Measurements from ENCODE around the gene PBLD.

Gene PBLD

DNA sequence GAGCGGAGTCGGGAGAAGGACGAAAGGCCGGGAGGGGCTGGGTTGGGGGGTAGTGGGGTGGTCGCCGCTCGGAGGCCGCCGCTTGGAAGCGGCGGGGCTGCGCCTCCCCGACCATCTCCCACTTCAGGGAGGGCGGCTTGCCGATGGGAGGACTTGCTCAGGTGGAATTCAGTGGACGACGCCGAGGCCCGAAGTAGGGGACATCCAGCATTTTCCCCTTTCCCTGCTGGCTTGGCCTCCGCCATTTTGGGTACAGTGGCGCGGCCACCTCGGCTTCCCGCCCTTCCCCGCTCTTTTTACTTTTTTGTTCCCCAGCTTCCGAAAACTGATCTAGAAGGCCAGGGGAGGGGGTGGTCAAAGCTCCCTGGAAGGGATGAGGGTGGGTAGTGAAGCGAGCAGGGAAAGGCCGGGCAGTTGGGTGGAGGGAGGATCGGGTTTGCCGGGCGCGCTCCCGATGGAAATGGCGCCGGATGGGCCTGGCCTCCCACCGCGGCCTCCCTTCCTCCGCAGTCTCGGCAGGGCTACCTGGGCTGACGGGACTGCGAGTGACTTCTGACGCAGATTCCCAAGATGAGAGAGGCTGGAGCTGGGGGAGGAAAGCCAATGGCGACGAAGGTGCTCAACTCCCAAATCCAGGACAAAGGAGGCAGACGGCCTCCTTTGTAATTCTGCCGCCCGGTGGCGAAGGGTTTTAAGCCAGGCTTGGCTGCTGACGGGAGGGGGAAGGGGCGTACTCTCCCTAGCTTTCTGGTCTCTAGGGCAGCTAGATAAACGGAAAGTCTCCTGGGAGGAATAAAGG lies at the start of gene PBLD:
PBLD (minus strand) TSS at position 670 of the 799 bp plus-strand sequence. CDS start 26,084 bp downstream, outside the sequence.
- peak; percentile 34 for DNase-seq (ENCODE audit: low read depth)

DNA sequence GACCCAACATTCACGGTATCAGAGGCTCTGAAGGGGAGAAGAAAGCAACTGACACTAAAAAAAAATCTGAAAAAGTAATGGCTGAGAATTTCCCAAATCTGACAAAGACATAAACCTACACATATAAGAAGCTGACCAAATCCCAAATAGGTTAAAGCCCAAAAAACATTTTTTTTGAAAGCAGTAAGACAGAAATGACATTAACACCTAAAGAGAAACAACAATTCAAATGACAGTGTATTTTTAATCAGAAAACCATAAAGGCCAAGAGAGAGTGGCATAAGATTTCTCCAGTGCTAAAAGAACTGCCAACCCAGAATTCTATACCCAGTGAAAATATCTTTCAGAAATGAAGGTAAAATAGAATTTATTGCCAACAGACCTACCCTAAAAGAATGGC lies 38.9 kb upstream of the PBLD start:
- DNase-seq (ENCODE audit: low read depth): no peak

DNA sequence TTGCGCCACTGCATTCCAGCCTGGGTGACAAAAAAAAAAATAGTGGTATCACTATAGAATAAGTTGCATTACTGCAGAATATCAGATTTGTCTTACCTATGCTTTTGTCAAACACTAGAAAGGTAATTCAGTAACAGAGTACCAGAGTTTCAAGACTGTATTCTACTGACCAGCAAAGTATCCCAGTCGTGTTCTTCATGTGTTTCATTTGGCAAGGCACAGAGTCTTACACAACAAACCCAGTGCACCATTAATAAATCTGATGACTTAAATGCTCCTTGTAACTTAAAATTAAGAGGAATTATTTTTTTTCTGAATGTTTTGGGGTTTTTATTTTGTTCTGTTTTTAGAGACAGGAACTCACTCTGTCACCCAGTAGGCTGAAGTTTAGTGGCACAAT lies 34.4 kb upstream of the PBLD start:
- no peak for DNase-seq (ENCODE audit: low read depth)

DNA sequence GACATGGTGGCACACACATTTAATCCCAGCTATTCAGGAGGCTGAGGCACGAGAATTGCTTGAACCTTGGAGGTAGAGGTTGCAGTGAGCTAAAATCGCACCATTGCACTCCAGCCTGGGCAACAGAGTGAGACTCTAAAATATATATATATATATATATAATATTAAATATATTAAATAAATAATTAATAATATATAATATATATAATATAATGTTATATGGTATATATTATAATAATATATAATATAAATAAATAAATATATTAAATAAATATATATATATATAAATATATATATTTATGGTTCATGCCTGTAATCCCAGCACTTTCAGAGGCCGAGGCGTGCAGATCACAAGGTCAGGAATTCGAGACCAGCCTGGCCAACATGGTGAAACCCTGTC lies 33.9 kb upstream of the PBLD start:
- no peak for DNase-seq (ENCODE audit: low read depth)

DNA sequence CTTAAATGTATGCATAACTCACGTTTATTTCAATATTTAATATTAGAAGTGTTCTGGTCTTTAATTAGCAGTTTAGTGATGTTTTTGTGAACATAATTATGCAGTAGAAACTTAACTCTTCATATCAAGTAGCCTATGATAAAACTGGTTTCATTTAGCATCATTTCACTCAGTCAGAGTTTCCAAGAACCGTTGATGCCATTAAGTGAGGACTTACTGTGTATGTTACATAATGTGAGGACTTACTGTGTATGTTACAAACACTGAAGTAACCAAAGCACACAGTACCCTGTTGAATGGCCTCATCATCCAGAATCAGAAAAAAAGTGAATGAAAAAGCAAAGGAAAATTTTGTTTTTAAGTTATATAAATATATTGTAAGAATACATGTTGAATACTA lies 32.9 kb upstream of the PBLD start:
- DNase-seq (ENCODE audit: low read depth): no peak

DNA sequence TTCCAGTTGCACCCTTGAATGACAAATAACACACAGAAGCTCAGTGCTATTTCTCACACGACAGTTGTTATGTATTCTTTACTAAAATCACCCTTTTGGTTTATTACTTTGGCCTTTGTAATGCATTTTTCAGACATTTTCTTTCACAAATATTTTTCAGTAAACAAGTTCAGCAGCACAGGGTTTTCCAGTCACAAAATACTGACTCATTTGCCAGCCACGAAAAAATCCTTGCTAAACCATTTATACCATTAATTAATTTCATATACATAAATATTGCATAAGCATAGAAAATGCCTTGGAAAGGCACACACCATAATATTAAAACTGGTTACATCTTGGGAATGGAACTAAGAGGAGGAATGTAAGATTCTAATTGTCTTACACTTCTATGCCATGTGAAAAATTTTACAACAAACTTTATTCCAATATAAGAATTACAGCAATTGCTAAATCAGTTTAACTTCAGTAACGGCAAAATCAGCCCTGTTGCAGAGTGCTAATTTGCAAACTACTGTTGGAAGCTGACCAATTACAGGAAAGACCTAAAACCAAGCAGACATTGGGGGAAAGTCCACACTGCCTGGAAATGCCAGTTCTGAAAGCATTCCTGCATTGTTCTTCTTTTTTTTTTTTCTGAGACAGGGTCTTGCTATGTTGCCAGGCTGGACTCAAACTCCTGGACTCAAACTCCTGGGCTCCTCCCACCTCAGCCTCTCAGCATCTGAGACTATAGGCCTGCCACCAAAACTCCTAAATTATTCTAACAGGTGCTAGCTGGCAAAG lies 31.6 kb upstream of the PBLD start:
- DNase-seq (ENCODE audit: low read depth): no peak

DNA sequence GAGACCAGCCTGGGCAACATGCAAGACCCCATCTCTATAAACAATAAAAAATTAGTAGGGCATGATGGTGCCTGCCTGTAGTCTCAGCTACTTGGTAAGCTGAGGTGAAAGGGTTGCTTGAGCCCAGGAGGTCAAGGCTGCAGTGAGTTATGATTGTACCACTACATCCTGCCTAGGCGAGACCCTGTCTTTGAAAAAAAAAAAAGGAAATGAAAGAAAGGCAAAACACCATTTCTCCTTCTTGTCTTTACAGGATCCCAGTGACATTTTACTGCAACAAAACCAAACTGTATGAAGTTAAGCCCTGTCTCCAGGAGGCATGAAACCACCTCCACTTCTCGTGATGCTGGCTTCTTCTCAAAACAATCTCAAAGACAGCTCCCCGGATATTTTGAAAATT lies 29.9 kb upstream of the PBLD start:
- DNase-seq (ENCODE audit: low read depth): no peak

DNA sequence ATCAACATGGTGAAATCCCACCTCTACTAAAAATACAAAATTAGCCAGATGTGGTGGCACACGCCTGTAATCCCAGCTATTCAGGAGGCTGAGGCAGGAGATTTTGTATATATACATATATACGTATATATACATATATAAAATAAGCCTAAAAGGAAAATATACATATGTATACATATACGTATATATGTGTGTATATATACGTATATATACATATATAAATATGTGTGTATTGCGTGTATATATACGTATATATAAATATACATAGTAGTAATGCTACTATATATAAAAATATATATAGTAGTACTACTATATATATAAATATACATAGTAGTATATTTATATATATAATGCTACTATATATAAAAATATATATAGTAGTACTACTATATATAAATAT lies 26.5 kb upstream of the PBLD start:
- no peak for DNase-seq (ENCODE audit: low read depth)

DNA sequence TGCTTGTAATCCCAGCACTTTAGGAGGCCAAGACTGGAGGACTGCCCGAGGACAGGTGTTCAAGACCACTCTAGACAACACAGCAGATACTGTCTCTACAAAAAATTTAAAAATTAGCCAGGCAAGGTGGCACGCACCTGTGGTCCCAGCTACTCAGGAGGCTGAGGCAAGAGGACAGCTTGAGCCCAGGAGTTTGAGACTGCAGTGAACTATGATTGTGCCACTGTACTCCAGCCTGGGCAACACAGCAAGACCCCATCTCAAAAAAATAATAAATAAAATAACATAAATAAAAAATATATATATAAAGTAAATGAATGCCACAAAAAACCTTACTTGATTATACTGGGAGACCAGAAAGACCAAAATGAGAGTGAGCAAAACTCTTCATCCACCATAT lies 20.8 kb upstream of the PBLD start:
- DNase-seq (ENCODE audit: low read depth): no peak

DNA sequence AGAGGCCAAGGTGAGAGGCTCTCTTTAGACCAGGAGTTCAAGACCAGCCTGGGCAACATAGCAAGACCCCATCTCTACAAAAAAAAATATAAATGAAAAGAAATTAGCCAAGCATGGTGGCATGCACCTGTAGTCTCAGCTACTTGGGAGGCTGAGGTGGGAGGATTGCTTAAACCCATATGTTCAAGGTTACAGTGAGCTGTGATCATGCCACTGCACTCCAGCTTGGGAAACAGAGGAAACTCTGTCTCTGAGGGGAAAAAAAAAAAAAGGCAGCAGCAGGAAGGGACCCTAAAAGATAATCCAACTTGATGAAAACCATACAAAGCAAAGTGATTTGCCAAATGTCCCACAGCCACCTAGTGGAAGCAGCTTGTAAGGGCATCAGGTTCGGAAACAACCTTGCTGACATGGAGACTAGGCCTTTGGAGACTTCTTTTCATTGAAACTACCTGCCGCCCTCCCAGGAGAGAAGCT lies 15.6 kb upstream of the PBLD start:
- DNase-seq (ENCODE audit: low read depth): peak; percentile 17

DNA sequence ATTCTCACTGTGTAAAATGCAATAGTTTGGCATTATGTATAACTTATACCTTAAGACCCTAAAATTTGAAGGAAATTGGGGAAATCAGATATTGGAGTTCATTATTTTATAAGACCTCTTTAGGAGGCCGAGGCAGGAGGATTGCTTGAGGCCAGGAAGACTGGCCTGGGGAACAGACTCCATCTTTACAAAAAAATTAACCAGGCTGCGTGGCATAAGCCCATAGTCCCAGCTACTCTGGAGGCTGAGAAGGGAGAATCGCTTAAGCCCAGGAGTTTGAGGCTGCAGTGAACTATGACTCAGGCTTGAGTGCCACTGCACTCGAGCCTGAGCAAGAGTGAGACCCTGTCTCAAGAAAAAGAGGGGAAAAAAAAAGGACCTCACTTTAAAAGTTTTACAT lies 14.0 kb upstream of the PBLD start:
- no peak for DNase-seq (ENCODE audit: low read depth)

DNA sequence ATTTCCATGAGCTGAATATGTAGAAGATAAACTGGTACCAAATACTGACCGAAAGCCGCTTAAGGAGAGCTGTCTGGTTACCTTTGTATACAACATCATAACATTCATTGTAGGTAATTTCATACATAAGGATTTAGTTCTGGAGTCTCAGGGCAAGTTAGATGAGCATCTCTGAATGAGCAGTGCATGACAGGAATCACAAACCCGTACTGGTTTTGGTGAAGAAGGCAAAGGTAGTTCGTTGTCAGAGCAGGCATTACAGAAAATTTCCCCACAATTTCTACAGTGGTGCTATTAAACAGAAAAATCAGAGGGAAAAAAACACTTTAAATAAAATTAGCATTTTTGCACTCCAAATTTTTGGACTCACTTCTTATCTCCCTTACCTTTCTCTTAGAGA lies 12.9 kb upstream of the PBLD start:
- DNase-seq (ENCODE audit: low read depth): no peak

DNA sequence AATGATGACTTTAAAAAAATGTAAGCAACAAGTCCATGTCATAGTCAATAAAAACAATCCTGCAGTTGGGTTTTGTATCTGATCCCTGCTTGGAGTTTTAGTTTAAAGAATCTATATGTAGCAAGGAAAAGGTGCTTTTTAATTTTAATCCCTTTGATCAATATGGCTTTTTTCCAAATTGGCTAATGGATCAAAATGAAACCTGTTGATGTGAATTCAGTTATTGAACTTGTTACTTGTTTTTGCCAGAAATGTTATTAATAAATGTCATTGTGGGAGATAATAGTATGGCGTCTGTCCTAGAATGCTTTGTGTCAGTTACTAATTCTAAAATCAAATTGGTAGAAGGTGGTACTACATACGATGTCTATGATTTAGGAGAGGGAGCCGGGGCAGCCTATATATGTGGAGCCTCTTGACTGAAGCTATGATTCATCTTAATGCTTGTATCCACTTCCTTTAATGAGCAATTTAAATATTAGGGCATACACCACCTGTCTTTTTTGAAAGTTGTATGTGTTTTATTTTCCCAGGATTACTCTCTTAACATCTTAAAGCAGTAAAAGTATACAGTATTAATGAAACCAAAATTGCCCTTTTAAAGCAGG lies 10.3 kb upstream of the PBLD start:
- no peak for DNase-seq (ENCODE audit: low read depth)

DNA sequence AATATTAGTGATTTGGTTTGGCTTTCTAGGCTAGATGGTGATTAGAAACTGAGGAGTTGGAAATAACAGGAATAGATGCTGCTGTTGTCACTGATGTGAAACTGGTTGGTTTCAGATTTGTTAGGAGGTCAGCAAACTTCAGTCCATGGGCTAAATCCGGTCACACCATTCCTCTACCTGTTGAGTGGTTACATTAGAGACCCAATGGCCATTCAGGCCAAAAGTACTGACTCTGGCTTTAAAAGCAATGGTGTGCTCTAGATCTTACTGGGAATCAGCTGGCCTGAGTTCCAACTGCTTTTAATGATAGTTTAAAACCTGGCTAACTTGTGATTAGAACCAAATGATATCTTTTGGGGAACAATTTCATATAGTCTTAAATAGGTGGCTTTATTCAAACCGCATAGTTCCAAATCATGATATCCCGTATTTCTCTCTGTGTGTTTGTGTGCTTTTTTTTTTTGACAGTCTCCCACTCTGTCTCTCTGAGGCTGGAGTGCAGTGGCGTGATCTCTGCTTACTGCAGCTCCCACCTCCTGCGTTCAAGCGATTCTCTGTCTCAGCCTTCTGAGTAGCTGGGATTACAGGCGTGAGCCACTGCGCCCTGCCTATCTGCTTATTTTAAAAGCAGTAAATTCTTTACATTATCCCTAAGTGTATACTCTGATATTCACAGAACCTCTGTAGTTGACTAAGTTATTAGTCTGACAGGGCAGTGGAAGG lies 7.8 kb upstream of the PBLD start:
- no peak for DNase-seq (ENCODE audit: low read depth)

DNA sequence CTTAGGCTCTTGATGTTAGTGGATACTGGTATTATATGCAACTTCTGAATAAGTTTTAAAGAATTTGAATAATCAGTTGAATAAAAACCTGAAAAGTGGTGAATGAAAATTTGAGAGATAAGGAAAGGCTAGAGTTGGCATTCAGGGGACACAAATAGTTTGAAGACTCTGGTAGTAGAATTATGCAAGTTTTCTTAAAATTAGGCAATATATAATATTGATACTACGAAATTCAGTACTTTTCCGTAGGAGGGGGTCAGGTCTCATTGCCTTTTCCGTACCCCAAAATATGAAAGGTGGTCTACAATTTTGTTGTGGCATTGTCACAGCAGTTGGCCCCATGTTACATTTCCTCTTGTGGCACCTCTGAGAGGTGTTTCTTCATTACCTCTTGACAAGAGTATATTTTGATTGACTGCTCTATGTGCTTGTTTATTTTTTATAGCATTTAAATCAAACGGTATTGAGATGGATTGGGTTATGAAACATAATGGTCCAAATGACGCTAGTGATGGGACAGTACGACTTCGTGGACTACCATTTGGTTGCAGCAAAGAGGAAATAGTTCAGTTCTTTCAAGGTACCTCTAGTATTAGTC lies 4.1 kb upstream of the PBLD start:
- DNase-seq (ENCODE audit: low read depth): no peak

DNA sequence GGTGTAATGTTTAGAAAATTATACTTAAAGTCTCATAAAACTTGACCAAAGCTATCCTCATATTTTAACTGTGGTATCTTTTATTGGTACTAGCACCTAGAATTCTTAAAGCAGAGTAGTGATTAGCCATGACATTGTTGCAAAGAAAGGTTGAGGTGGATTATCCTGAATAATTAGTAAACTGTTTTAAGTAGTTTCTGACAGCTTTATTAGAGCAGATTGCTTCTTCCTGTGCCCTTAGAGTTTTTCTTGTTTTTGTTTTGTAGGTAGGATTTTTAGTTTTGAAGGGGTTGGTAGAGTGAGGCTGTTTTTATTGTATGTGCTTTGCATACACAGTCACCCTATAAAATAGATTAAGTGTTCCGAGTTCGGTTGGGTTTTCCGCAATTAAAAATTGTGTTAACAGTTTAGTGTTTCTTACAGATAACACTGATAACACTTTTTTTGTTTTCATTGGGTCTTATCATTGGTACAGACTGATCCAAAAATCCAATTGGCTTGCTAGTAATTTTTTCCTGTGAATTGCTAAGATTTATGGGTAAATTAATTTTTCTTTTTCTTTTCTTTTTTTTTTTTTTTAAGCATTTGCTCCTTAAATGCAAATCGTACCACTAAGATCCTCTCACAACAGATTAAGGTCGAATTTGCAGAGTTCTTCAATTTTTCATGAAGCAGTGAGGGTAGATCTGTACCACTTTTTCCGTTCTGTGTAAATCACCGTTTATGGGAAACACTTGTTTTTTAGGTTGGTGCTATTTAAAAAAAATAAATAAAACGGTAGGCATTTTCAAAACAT lies 2.1 kb upstream of the PBLD start:
- no peak for DNase-seq (ENCODE audit: low read depth)

DNA sequence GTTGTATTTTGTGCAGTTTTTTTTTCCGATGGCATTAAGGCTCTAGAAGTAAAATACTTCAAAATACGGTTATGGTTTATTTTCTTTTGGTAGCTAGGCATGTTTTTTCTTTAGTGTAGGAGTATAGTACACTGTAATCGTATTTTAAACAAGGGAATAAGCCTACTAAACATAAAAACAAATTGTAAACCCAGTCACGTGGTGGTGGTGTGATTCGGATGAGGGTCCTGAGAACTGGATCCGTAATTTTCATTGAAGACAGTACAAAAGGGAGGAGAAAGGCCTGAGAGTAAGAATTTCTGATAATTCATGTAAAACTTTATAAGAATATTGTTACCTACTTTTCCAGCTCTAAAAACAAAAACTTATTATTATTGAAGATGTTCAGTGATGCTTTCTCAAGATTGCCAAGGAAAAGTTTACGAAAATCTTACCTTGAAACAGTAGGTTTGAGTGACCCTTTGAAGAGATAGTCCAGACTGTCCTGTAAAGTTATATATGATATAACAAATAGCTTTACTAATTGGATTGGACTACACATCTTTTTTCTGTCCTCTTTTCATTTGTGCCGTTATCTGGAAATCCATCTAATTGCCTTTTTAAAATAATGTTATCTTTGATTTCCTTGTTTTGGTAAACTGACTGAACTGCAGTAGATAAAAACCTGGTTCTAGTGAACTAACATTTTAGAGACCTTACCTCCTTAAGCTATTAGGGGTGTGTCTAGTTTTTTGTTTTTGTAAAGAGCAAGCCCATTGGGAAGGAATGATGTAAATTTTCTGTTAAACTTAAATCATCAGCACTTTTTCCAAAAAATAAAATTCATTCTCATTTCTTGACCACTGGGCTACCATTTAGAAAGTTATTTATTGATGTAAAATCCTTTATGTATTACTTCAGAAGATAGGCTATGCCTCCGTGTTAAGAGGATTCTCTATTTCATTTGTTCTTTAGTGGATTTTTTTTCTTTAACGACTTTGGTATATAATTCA lies 1.0 kb upstream of the PBLD start:
- no peak for DNase-seq (ENCODE audit: low read depth)

DNA sequence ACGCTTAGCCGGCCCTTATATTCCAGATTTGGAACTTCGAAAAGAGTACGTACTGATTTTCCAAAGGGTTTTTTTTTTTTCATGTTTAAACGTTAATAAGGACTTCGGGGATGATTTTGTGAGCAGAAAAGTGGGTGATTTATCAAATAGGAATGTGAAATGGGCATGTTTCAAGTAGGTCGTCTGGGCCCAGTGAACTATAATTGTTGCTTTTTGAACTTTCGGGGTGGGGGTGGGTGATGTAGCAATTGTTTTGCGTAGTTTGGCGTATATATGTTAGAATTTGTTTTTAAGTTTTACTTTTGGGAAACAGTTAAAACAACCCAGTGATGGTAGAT lies 299 bp upstream of the PBLD start:
- DNase-seq (ENCODE audit: low read depth): no peak

DNA sequence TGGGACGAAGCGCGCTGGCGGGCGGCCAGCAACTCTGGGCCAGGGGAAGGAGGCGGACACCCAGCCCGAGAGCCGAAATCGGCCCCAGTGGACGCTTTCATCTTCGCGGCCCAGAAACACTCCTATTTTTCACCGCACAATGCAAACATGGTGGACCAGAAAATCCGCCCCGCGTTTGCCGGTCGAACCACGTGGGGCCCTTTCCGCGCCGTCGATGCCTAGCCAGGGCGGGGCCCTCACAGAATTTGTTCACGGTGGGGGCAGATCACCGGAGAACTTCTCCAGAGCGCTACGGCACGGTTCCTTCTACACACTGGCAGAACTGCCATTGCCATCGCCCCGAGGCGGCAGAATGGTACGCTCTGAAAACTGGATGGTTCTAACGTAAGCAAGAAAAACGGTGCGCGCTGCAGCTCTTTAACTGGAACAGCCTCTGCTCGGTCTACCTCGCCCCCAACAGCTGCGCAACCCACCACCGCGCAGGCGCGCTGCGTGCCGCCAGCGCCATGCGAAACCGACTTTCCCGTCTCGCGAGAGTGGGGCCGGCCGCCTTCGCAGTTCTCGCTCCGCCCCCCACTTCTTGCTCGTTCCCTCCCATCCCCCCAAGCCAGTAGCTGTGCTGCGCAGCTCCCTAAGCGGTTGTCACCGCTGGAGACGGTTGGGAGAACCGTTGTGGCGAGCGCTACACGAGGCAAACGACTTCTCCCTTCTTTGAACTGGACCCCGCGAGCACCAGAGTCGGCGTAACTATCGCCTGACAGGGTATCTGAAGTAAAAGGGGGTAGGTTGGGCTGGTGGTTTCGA lies 1.1 kb downstream of the PBLD start, which contains the start of gene HNRNPH3:
HNRNPH3 (plus strand) TSS at position 610 of the 804 bp plus-strand sequence. CDS start 5,158 bp downstream, outside the sequence.
- peak; percentile 98 for DNase-seq (ENCODE audit: low read depth)

Data from activated T-helper 1 cell treated with Interleukin-2 at 50 U/mL for 16 hours (primary cell).